LNCaP clone FGC (cell line): ENCODE measurements around the gene TNFSF13B.
"Not testable (repeated sequence)": the region's sequence is repeated elsewhere in the genome, so short reads cannot be mapped to it uniquely, and the experiment has no call there.

Experiments used
- DNase-seq: peaks from one replicate; pipeline ENCODE4 v3.0.0-alpha.2; 2011; ENCODE audit warnings: low read depth
- H3K4me3 ChIP-seq: 2 replicates; pipeline ENCODE4 v1.5.1; 2011; ENCODE audit warnings: mild to moderate bottlenecking, low read depth, low read length, control low read depth
- TF ChIP-seq, protein P1 (sequence below): IDR thresholded peaks from 2 replicates; pipeline ENCODE4 v1.5.1; 2012; ENCODE audit warnings: mild to moderate bottlenecking; ENCODE audit not compliant: control insufficient read depth, insufficient read depth; ENCODE audit errors: extremely low read depth

TNFSF13B gene

DNA sequence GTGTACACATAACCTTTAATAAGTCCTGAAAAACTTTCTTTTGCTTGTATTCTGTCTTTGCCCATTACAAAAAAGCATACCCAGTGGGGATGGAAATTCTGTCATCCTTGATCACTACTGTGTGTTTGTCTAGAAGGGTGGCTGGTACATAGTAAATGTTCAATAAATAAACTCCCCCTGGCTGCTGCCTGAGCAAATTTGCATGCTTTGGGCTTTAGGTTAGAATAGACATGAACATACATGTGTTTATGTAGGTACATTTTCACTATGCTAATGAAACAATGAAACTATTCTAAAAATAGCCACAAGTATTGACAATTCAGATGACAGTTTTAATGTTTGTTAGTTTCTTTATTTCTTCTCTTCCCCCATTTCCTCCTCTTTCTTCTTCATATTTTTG is 36.1 kb downstream of the TNFSF13B start:
- DNase-seq, result no peak
- TF ChIP-seq, protein P1, sequence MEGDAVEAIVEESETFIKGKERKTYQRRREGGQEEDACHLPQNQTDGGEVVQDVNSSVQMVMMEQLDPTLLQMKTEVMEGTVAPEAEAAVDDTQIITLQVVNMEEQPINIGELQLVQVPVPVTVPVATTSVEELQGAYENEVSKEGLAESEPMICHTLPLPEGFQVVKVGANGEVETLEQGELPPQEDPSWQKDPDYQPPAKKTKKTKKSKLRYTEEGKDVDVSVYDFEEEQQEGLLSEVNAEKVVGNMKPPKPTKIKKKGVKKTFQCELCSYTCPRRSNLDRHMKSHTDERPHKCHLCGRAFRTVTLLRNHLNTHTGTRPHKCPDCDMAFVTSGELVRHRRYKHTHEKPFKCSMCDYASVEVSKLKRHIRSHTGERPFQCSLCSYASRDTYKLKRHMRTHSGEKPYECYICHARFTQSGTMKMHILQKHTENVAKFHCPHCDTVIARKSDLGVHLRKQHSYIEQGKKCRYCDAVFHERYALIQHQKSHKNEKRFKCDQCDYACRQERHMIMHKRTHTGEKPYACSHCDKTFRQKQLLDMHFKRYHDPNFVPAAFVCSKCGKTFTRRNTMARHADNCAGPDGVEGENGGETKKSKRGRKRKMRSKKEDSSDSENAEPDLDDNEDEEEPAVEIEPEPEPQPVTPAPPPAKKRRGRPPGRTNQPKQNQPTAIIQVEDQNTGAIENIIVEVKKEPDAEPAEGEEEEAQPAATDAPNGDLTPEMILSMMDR, result no peak
- H3K4me3 ChIP-seq, result no peak overlapping the region

DNA sequence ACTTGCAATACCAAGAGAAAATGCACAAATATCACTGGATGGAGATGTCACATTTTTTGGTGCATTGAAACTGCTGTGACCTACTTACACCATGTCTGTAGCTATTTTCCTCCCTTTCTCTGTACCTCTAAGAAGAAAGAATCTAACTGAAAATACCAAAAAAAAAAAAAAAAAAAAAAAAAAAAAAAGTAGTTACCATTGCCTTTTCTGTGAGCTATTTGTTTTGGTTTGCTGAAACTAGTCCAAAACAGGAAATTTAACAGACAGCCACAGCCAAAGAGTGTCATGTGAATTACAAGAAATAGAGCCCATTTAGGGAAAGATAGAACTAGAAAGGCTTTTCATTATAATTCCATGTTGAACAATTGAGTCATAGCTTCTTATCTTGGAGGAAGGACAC is 37.3 kb downstream of the TNFSF13B start:
- TF ChIP-seq, protein P1, result no peak
- no peak overlapping the region for H3K4me3 ChIP-seq
- no peak for DNase-seq

DNA sequence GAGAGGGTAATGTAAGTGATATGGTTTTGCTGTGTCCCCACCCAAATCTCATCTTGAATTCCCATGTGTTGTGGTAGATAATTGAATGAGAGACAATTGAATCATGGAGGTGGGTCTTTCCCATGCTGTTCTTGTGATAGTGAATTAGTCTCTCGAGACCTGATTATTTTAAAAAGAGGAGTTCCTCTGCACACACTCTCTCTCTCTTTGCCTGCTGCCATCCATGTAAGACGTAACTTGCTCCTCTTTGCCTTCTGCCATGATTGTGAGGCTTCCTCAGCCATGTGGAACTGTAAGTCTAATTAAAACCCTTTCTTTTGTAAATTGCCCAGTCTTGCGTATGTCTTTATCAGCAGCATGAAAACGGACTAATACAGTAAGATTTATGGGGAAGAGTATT is 42.1 kb downstream of the TNFSF13B start:
- not testable (repeated sequence) for DNase-seq, H3K4me3 ChIP-seq

DNA sequence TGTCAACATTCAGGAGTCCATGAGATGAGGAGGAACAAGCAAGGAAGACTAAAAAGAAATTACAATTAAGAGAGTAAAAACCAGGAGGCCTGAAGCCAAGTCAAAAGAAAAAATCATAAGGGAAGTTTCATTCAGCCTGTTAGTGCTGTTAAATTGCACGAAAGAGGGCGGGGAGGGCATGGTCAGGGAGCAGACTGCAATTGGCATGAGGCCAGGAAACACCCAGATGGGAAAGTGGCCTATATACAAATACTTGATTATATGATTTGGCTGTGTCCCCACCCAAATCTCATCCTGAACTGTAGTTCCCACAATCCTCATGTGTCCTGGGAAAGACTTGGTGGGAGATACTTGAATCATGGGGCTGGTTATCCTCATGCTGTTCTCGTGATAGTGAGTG is 43.9 kb downstream of the TNFSF13B start:
- no peak overlapping the region for H3K4me3 ChIP-seq

DNA sequence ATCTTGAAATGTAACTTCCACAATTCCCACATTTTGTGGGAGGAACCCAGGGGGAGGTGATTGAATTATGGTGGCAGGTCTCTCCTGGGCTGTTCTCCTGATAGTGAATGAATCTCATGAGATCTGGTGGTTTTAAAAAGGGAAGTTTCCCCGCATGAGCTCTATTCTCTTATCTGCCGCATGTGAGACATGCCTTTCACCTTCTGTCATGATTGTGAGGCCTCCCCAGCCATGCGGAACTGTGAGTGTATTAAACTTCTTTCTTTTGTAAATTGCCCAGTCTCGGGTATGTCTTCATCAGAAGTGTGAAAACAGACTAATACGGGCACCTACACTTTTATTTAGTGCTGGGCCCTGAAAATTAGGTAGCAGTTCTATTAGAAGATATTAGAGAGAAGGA is 45.8 kb downstream of the TNFSF13B start:
- TF ChIP-seq, protein P1, result no peak

More for the DNA sequence above, 43.9 kb downstream of the TNFSF13B start:
- no peak for DNase-seq
- TF ChIP-seq, protein P1, result no peak

DNA sequence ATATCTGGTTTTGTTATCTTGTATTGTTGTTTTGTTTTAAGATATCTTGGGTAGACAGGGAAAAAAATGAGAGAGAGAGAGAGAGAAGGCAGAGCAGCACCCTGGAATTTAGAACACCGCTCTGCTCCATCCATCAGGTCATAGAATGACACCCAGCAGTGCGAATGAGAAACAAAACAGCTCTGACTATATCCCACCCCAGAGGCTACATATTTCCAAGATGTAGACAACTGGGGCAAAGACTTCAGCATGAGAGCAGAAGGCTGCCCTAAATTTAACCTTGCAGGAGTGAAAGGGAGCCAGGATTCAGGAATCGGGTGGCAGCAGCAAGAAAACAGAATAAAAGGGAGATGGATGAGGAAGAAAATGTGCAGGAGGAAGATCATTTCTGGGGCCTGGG is 46.5 kb downstream of the TNFSF13B start:
- TF ChIP-seq, protein P1, result no peak
- DNase-seq, result no peak

More for the DNA sequence above, 45.8 kb downstream of the TNFSF13B start:
- H3K4me3 ChIP-seq, result no peak overlapping the region
- DNase-seq, result no peak

DNA sequence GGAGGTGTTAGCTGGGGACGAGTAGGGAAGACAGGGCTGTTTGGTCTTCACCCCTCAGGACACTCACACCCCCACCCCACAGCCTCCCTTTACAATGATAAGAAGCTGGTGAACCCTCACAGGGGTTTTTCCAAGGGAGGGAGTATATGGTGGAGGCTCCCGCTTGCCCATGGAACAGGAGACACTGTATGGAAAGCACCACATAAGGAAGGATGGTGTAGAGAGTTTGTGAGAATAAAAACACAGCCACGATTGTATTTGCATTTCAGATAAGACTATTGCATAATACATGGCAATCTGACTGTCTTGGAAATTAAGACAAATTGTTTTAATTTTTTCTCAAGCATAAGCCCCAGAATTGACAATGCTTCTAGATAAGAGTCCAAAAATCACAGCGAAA is 46.9 kb downstream of the TNFSF13B start:
- DNase-seq, result no peak
- TF ChIP-seq, protein P1, result no peak
- no peak overlapping the region for H3K4me3 ChIP-seq

More for the DNA sequence above, 46.5 kb downstream of the TNFSF13B start:
- no peak overlapping the region for H3K4me3 ChIP-seq
